SK-N-MC (cell line): ENCODE measurements around the gene F2R.

Experiments
- EZH2 ChIP-seq: fragments of 200-600 bp; sonication (generic); IDR thresholded peaks from one replicate; pipeline ENCODE4 v1.6.1; 2017; ENCODE audit warnings: antibody characterized with exemption
- FOXP2 ChIP-seq: optimal IDR thresholded peaks from 2 replicates; pipeline ENCODE3; 2011; ENCODE audit warnings: mild to moderate bottlenecking, moderate library complexity; ENCODE audit not compliant: insufficient read depth; ENCODE audit errors: extremely low read length, control extremely low read depth
- POLR2AphosphoS5 ChIP-seq: IDR thresholded peaks from 2 replicates; pipeline ENCODE4 v1.6.1; 2012; ENCODE audit warnings: mild to moderate bottlenecking, low read depth, low read length, borderline replicate concordance

GRCh38 chr5:76732405-76733048, 16.6 kb downstream of the F2R start:
- TF ChIP-seq EZH2 = no peak
- TF ChIP-seq POLR2AphosphoS5 = no peak
- no peak for TF ChIP-seq FOXP2
